Coronary artery (tissue), 2 donors: ENCODE data around the gene CALHM4.

Experiments used
- DNase-seq: peaks from one replicate; pipeline ENCODE4 v3.0.0-alpha.2; 2017; ENCODE audit warnings: low spot score
- H3K27ac ChIP-seq, 2 donors: fragments of 200-600 bp; sonication (generic); one replicate each; pipeline ENCODE4 v1.5.1; 2016 to 2019
- H3K4me3 ChIP-seq: fragments of 200-600 bp; sonication (generic); 2 replicates; pipeline ENCODE4 v1.5.1; 2016; ENCODE audit warnings: mild to moderate bottlenecking, moderate library complexity
- TF ChIP-seq, protein P1 (sequence below): fragments of 200-600 bp; sonication (generic); IDR thresholded peaks from one replicate; pipeline ENCODE4 v1.5.1; 2019; ENCODE audit warnings: antibody characterized with exemption

CALHM4 gene

DNA sequence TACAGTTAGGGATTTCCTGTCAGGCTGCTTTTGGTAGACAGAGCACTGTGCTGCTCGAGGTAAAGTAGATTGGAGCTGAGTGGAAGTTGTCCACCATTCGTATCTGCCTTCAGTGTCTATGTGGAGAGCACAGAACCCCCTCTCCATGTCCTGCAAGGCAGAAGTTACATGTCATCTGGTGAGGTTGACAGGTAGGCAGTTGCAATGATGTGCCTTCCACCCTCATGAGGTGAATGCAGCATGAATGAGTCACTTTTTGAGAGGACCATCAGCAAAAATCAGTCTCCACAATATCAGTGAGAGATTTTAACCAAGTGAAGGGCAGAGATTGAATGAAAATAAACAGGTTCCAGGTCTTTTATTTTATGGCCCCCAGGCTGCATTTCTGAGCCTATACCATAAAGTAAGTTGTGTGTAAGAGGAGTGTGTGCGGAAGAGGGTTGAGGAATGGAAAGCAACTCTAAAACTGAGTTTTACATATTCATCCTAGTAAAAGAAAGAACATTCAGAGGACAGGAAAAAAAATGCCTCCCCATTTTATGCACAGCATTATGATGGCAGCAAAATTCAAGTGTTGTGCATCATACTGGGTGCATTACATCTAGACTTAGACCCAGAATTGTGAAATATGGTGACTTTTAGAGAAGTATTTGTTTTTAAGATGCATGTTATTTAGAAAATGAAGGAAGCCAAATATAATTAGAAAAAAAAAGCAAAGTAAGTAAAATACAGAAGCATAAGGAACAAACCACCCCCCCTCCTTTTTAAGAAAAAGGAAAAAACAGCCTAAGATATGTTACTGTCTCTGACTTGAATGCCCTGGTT is 23.9 kb upstream of the CALHM4 start:
- Histone ChIP-seq H3K4me3 (no peak overlapping the region), H3K27ac (no peak overlapping the region)
- TF ChIP-seq, protein P1, sequence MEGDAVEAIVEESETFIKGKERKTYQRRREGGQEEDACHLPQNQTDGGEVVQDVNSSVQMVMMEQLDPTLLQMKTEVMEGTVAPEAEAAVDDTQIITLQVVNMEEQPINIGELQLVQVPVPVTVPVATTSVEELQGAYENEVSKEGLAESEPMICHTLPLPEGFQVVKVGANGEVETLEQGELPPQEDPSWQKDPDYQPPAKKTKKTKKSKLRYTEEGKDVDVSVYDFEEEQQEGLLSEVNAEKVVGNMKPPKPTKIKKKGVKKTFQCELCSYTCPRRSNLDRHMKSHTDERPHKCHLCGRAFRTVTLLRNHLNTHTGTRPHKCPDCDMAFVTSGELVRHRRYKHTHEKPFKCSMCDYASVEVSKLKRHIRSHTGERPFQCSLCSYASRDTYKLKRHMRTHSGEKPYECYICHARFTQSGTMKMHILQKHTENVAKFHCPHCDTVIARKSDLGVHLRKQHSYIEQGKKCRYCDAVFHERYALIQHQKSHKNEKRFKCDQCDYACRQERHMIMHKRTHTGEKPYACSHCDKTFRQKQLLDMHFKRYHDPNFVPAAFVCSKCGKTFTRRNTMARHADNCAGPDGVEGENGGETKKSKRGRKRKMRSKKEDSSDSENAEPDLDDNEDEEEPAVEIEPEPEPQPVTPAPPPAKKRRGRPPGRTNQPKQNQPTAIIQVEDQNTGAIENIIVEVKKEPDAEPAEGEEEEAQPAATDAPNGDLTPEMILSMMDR = no peak
- DNase-seq = no peak

DNA sequence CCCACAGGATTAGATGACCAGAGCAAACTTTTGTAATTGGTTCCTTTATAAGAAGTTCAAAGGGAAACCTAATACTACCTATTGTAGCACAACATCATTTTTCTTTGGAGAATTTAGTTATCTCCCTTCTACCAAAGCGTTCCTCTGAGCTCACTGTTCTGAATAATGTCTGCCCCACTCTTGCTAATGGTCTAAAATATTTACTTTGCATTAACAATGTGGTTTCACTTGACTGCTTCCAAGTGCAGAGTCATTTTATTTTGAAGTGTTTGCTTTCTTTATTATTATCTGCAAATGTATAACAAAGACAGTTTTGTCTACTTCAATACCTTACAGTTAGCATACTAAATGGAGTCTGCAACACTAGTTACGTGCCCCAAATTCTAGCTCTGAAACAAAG is 23.1 kb upstream of the CALHM4 start:
- no peak overlapping the region for H3K27ac ChIP-seq
- no peak for DNase-seq
- TF ChIP-seq, protein P1 = no peak
- no peak overlapping the region for H3K4me3 ChIP-seq

DNA sequence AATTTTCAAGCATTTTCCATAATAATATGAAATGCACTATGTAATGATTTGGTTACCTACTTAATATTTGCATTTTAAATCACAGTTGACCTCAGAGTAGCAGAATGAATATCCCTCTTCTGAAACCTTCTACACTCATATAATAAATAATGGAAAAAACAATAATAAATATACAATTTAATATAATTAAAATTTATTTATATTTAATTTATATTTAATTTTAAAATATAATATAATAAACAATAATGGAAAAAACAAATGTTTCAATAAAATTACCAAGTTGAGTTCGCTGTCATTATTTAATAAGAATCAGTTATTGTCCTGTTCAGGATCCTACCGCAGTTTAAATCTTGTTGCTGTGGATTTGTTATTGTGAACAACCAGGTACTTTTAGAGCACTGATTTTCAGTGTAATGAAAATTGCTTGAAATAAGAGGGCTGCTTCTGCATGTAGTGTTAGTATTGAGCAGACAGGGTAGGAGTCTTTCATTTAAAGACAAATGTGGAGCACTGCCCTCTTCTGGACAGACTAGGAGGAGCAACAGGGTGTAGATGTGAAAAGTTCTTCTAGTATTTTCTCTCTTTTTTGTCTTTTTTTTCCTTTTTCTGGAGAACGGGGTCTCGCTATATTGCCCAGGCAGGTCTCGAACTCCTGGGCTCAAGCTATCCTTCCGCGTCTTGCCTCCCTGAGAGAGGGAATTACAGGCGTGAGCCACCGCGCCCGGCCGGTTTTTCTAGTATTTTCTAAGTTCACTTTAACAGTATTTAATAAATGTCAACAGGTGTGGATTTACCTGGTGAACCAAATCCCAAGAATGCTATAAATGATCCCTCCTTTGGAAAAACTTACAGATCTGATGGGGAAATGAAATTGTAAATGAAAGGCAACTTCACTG is 21.6 kb upstream of the CALHM4 start:
- TF ChIP-seq, protein P1 = peak; percentile 60
- H3K27ac ChIP-seq = no peak overlapping the region
- no peak for DNase-seq
- no peak overlapping the region for H3K4me3 ChIP-seq

DNA sequence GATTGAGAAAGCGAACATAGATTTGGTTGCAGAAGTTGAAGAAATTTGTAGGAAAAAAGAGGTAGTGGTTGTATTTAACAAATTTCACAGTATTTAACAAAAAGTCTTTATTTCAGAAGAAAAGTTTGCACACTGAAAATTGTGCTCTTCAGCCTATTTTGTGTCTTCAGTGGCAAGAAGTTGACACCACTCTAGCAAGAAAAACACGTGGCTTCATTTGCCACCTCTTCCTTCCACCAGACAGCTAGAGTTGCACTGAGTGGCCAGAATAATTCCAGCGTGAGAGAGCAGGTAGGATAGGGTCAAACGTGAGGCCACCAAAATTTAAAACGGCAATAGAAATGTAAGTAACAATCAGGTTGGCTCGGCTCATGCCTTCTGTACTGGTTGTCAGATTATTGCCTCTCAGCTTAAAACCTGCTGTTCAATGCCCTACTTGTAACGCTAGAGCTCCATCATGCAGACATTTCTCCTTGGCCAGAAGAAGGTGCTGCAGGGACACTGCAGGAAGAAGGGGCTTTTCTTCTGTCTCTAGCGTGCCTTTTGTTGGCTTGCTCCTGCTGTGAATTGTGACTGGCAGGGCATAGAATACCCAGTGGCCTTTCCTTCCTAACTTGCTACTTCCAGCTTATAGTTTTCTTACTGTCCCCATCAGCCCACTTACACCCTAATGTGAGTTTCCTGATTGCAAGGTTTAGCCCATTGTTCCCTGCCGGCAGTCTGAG is 20.2 kb upstream of the CALHM4 start:
- DNase-seq = no peak
- H3K27ac ChIP-seq = no peak overlapping the region
- H3K4me3 ChIP-seq = no peak overlapping the region
- TF ChIP-seq, protein P1 = no peak

DNA sequence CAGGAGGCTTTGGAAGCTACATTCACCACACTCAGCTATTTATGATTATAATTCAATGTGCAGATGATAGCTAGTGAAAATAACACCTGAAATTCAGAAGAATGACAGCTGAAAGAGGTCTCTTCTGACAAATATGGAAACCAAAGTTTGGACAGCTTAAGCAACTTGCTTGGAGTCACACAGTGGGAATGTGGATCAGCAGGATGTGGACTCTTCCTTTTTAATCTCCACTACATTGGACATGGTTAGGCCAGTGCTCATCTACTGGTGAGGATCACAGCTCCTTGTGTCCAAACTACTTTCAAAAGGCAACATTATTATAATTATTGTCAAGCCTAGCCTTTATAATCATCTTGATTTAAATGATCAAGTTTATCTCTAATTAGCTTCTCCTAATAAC is 18.4 kb upstream of the CALHM4 start:
- H3K4me3 ChIP-seq = no peak overlapping the region
- TF ChIP-seq, protein P1 = no peak
- H3K27ac ChIP-seq = no peak overlapping the region
- no peak for DNase-seq

DNA sequence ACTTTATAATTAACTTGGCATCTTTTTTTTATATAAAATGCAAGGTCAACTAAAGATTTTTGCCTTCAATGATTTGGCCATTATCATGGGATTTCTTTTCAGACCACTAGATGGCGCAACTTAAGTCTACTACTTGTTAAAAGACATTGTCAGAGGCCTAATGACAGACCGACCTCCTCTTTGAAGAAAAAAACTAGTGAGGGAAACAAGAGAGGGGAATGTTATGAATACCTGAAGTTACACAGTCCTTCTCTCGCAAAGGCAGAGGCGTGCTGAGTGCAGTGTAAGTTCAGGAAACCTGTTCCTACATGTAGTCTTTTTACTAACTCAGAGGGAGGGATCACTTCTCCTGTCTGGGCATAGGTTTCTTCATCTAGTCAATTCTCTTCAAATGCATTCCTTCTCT is 17.3 kb upstream of the CALHM4 start:
- DNase-seq = no peak
- Histone ChIP-seq H3K27ac (no peak overlapping the region), H3K4me3 (no peak overlapping the region)
- TF ChIP-seq, protein P1 = peak; percentile 50
